Measurements from ENCODE around the gene RIMBP3C.
"Not testable (repeated sequence)": the region's sequence is repeated elsewhere in the genome, so short reads cannot be mapped to it uniquely, and the experiment has no call there.

The RIMBP3C gene

DNA sequence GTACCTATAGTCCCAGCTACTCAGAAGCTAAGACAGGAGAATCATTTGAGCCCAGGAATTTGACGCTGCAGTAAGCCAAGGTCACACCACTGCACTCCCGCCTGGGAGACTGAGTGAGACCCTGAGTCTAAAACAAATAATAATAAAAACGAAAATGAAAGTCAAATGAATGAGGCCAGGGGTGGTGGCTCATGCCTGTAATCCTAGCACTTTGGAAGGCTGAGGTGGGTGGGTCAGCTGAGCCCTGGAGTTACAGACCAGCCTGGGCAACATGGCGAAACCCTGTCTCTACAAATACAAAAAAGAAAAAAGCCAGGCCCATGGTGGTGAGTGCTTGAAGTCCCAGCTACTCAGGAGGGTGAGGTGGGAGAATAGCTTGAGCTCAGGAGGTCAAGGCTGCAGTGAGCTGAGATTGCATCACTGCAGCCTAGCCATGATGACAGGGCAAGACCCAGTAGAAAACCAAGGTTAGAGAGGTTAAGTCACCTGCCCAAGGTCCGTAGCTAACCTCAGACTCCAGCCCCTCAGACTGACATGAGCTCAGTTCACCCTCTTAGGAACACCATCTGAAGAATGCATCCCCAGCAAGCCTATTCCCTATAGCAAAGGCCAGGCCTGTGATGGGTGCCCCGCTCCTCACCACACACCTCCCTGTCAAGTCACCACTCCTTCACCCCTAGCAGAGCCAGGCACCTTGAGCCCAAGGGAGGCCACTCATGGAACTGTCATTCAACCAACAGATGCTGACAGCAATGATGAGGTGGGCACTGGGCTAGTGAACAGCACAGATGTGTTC, 24.4 kb downstream of the RIMBP3C start:
- not testable (repeated sequence) for DNase-seq

DNA sequence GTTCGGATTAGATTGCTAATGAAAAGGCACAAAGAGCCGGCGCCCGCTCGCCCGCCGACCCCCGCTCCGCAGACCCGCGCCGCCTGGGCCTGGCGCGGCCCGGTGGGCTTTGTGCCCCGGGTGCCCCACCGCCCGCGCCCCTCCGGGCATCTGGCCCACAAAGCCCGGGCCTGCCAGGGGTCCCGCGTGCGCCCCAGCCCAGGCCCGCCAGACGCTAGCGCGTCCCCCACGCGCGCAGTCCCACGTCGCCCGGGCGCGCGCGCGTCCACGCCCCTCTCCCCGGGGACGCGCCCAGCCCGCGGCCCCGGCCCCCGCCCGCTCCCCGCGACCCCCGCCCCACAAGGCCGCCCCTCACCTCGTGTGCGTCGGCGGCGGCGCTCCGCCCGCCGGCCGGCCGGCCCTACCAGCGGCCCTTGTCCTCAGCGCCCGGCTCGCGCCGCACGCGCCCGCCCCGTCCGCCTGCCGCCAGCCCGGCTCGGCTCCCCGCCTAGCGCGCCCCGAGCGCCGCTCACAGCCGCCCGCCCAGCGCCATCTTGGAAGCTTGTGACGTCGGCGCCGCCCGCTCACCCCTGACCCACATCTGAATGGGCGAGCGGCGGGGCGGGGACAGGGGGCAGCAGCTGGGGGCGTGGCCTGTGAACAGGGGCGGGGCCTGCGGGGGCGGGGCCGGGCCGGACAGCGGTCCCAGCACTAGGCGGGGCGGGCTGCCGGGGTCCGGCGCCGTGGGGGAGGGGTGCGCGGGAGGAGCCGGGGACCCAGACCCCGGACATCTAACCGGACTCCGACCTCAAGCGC, 34.1 kb downstream of the RIMBP3C start:
- not testable (repeated sequence) for DNase-seq

DNA sequence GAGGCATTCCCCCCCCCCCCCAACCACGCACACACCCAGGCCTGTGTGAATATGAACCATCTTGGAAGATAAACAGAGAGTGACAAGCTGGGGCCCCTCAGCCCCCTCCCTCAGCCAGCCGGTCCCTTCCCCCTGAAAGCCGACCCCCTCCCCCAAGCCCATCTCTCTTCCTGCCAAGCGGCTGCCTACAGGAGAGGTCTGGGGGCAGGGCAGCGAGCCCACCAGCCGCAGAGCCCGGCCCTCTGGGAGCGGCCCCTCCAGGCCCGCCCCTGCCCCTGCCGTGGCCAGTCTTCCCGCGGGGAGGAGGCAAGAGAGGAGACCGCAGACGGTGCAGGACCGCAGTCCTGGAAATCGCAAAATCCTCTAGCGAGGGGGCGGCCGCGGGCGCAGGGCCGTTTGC, 34.7 kb downstream of the RIMBP3C start:
- DNase-seq = not testable (repeated sequence)

DNA sequence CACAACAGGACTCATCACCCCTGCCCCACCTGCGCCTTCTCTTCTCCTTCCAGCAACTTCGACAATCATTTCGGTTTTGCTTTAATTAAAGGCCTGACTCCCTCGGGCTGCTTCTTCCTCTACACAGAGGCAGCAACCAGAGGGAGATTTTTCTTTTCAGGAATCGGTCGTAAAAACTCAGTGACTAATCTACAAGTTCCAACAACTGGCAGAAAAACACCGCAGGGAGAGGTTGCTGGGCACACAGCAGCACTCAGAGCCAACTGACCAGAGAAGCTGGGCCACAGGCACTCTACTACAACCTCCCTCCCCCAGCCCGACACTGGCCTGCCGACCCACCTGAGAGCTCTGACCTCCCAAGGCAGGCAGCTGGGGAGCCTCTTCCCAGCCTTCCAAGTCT, 36.0 kb downstream of the RIMBP3C start:
- not testable (repeated sequence) for DNase-seq

DNA sequence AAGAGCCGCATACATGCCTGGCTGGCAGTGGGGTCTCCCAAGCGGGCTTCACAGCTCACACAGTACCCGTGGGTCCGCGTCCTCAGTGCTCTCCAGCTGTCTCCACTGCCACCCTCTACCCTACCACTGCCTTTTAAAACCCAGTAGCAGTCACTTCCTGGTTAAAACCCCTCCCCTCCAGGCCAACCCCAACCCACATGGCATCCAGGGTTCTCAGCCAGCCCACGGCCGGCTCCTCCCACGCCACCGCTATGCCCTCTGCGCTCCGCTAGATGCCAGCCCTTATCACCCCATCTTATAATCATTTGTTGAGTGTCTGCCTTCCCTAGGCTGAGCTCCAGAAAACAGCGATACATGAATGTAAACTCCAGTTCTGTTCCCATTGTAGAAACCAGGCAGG, 37.1 kb downstream of the RIMBP3C start:
- DNase-seq = not testable (repeated sequence)

DNA sequence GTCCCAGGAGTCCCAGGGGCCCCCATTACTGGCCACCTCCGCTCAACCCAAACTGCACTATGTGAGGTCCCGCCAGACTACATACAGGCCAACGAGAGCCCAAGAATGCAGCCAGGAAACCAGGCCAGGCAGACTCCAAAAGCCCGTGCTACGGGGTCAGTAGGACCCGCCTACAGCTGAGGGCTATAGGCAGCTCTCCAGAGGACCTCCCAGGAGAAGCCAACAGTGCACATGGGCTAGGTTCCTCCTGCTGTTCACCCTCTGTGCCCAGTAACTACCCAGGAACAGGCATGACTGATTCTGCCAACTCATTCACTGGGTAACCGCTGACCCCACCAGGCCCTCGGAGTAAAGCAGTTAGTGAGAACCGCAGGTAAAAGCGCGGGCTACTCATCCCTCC, 39.2 kb downstream of the RIMBP3C start:
- DNase-seq = not testable (repeated sequence)

DNA sequence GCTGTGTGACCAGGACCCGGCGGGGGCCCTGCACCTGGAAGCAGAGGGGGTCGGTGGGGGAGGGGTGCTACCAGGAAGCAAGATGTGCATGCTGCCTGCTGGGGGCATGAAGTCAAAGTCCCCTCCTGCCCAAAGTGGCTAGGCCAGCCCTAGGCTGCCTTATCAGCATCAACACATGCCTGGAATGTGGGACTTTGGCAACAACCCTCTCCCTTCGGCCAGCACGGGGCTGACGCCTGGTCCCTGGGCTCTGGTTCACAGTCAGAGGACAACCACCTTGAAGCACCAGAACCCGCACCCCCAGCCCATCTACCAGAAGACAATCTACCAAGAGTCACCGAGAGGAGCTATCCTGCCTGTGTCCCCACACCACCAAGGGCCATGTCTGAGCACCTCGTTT, 40.9 kb downstream of the RIMBP3C start:
- not testable (repeated sequence) for DNase-seq

DNA sequence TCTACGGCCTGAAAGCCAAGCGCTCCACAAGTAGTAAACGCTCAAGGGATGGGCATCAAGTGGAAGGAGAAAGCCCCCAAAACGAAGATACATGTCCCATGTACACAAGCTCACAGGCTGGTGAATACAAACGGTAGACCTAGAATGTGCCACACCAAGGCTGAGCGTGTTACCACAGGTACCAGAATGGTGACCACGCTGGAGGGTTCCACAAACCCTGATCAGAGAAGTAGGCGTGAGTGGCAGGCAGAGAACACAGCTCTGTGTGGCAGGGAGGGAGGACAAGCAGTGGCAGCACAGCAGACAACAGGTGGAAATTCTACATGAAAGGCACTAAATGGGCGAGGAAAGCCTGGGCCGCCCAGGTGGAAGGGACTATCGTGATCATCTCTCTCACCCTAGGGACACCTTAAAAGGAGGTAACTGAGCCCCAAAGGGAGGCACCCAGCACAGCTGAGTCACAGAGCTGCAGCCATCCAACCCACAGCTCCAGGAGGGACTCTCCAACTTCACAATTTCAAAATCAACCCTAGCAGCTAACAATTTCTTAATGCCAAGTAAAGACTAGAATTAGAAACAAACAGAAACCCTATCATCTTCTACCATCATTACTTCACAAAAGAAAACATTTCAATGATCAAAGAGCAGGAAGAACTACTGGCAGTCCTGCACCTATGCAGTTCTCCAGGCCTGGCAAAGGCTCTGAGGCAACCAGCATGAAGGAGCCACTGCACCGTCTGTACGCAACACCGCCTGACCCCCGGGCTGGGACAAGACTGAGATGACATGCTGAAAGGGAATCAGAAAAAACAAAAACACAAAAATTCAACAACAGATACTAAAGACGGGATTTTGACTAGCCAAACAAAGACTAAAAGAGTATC, 51.4 kb downstream of the RIMBP3C start:
- DNase-seq = not testable (repeated sequence)

DNA sequence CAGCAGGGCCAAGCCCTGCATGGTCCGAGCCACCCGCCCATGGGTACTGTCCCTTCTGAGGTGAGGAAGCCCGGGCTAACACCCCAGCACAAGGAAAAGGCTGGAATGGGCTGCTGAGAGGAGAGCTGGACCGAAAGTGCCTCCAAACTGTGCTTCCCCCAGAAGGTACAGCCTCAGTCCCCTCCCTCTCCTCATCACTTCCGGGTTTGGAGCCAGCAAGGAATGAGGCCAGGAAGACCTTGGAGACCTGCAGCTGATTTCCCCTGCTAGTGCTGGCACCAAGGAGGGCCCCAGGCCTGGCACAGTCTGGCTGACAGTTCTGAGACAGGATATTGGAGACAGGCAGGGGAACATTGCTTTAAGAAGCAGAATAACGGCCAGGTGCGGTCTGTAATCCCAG, 52.8 kb downstream of the RIMBP3C start:
- DNase-seq = not testable (repeated sequence)

DNA sequence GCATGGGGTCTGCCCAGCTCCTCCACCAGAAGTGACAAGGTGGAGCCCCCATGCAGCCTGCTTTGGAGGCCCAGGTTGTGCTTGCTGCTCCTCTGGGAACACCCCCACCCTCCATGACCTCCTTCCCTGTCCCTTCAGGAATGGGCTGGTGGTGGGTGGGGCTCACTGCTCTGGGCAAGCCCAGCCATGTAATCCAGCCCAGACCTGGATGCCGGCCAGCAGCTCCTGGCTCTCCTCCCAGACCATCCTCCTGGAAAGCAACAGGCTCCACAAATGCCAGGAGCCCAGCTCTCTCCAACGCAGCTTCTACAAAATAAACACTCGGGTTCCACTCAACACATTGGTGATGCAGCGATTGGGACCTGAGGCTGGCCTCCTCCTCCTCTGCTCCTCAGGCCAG, 53.3 kb downstream of the RIMBP3C start:
- not testable (repeated sequence) for DNase-seq

Measured in OCI-M1 (cell line).